Endothelial cell of umbilical vein (primary cell): ENCODE measurements around the gene CD160. TPM values are rescaled to one million over a fixed set of nuclear protein-coding genes. Genes with fewer than 3 reads are reported as not detected.

Experiments used
- BruUV-seq: library from RNA; stranded (reverse); fragments of 400-500 nt; replicated peaks from 2 replicates; lab custom pipeline; 2021; lab: Mats Ljungman, UMichigan
- CTCF ChIA-PET: fragments of 300-600, 350-600 bp; sonication (Branson Sonifier 250); formaldehyde crosslinking; loops from one replicate; lab custom pipeline; 2021; ENCODE audit warnings: antibody characterized with exemption, inconsistent platforms; lab: Charles Lee
- POLR2A ChIA-PET: fragments of 300-600, 350-600 bp; sonication (Branson Sonifier 250); formaldehyde crosslinking; loops from one replicate; lab custom pipeline; 2021; ENCODE audit warnings: antibody characterized with exemption, inconsistent platforms; lab: Charles Lee
- DNase-seq: peaks from one replicate; pipeline ENCODE4 v3.0.0-alpha.2; 2011; ENCODE audit warnings: low read depth, low spot score
- FAIRE-seq: peaks from 2 replicates; lab custom pipeline; 2011; peaks lifted over from hg19 to GRCh38; lab: Jason Lieb, UNC
- H2AFZ ChIP-seq: 2 replicates; pipeline ENCODE4 v1.6.0; 2012; ENCODE audit warnings: low read depth, low read length, control low read depth, inconsistent platforms
- H3K27ac ChIP-seq: 2 replicates; pipeline ENCODE4 v1.5.1; 2011; ENCODE audit warnings: low read depth, mild to moderate bottlenecking, control low read depth, low read length, moderate library complexity; ENCODE audit not compliant: insufficient read depth
- H3K27me3 ChIP-seq, 2 experiments: 2 replicates each; pipeline versions ENCODE4 v1.6.0 to v1.6.1; 2011; ENCODE audit warnings: low read length in 2 of 2, mixed read lengths in 1 of 2; ENCODE audit not compliant: control insufficient read depth in 2 of 2, insufficient read depth in 2 of 2
- H3K36me3 ChIP-seq, 2 experiments: 2 replicates in 1 of 2; 3 replicates in 1 of 2; pipeline ENCODE4 v1.5.1; 2011; ENCODE audit warnings: low read length in 2 of 2, mild to moderate bottlenecking in 1 of 2, moderate library complexity in 1 of 2; ENCODE audit not compliant: control insufficient read depth in 2 of 2, insufficient read depth in 2 of 2; ENCODE audit errors: extremely low read depth in 1 of 2
- H3K4me1 ChIP-seq: 3 replicates; pipeline ENCODE4 v1.5.1; 2011; ENCODE audit warnings: mild to moderate bottlenecking, low read length; ENCODE audit not compliant: control insufficient read depth, insufficient read depth; ENCODE audit errors: extremely low read depth
- H3K4me2 ChIP-seq: 2 replicates; pipeline ENCODE4 v1.6.1; 2011; ENCODE audit warnings: low read length, control low read depth, mixed read lengths; ENCODE audit not compliant: insufficient read depth
- H3K4me3 ChIP-seq, 3 experiments: fragments of 200-600 bp in 1 of 3; sonication (generic), shearing (Covaris generic) in 1 of 3; replicated peaks in 1 of 3; 2 replicates each; pipeline ENCODE4 v1.5.1; 2011 to 2016; ENCODE audit warnings: control low read depth in 3 of 3, low read length in 3 of 3, mild to moderate bottlenecking in 2 of 3, inconsistent platforms in 1 of 3, low read depth in 1 of 3, moderate library complexity in 1 of 3; ENCODE audit not compliant: insufficient read depth in 1 of 3
- H3K79me2 ChIP-seq: 2 replicates; pipeline ENCODE4 v1.6.0; 2012; ENCODE audit warnings: low read length, inconsistent platforms; ENCODE audit not compliant: control insufficient read depth, insufficient read depth
- H3K9ac ChIP-seq: replicated peaks from 2 replicates; pipeline ENCODE3; 2011; ENCODE audit warnings: low read length, control low read depth; ENCODE audit not compliant: insufficient read depth; ENCODE audit errors: extremely low read depth
- H3K9me1 ChIP-seq: replicated peaks from 3 replicates; pipeline ENCODE4 v1.6.0; 2011; ENCODE audit warnings: mild to moderate bottlenecking, low read length; ENCODE audit not compliant: control insufficient read depth, insufficient read depth; ENCODE audit errors: extremely low read depth
- H3K9me3 ChIP-seq: replicated peaks from 2 replicates; pipeline ENCODE4 v1.5.1; 2012; ENCODE audit warnings: low read length, inconsistent platforms; ENCODE audit not compliant: control insufficient read depth, insufficient read depth
- H4K20me1 ChIP-seq: replicated peaks from 2 replicates; pipeline ENCODE3; 2011; ENCODE audit warnings: mild to moderate bottlenecking, low read length; ENCODE audit not compliant: control insufficient read depth, insufficient read depth; ENCODE audit errors: extremely low read depth
- CTCF ChIP-seq, 2 donors: IDR thresholded peaks; 1 replicate in 1 of 2; 2 replicates in 1 of 2; pipeline ENCODE4 v1.5.1; 2011; ENCODE audit warnings: low read length in 2 of 2, mild to moderate bottlenecking in 2 of 2, moderate library complexity in 2 of 2, control low read depth in 1 of 2, inconsistent platforms in 1 of 2, low read depth in 1 of 2; ENCODE audit not compliant: insufficient read depth in 1 of 2; ENCODE audit errors: extremely low read depth in 1 of 2
- EZH2 ChIP-seq: IDR thresholded peaks from 2 replicates; pipeline ENCODE4 v1.6.1; 2012; ENCODE audit warnings: borderline replicate concordance, low read depth, mild to moderate bottlenecking, moderate library complexity, low read length, inconsistent platforms; ENCODE audit not compliant: severe bottlenecking
- FOS ChIP-seq: IDR thresholded peaks from 2 replicates; pipeline ENCODE4 v1.6.1; 2011; ENCODE audit warnings: mild to moderate bottlenecking, low read length, moderate library complexity, borderline replicate concordance; ENCODE audit not compliant: insufficient read depth
- GATA2 ChIP-seq: IDR thresholded peaks from 2 replicates; pipeline ENCODE4 v1.7.0; 2011; ENCODE audit warnings: low read depth, mild to moderate bottlenecking, moderate library complexity, mixed read lengths, low read length; ENCODE audit not compliant: insufficient read length, insufficient read depth
- JUN ChIP-seq: IDR thresholded peaks from 2 replicates; pipeline ENCODE4 v1.6.1; 2011; ENCODE audit warnings: borderline replicate concordance, low read depth; ENCODE audit not compliant: insufficient read length, insufficient read depth
- MAX ChIP-seq: IDR thresholded peaks from 2 replicates; pipeline ENCODE4 v1.6.1; 2011; ENCODE audit not compliant: insufficient read depth, insufficient read length
- MYC ChIP-seq: IDR thresholded peaks from one replicate; pipeline ENCODE4 v1.6.1; 2011; ENCODE audit warnings: mild to moderate bottlenecking, low read depth, low read length
- POLR2A ChIP-seq: IDR thresholded peaks from 2 replicates; pipeline ENCODE4 v1.6.1; 2012; ENCODE audit warnings: low read depth, mild to moderate bottlenecking, control low read depth, low read length
- POLR2AphosphoS5 ChIP-seq: IDR thresholded peaks from 2 replicates; pipeline ENCODE4 v1.6.1; 2012; ENCODE audit warnings: low read depth, mild to moderate bottlenecking, control low read depth, low read length, moderate library complexity; ENCODE audit not compliant: insufficient read depth
- dilution Hi-C: fragments of 300-500 bp; cut with MboI; formaldehyde crosslinking; loops from one replicate; pipeline ENCODE4 v1.15.0; 2019; ENCODE audit warnings: low sequenced_read_pairs; ENCODE audit not compliant: extremely low pct_ligation_motif_present
- intact Hi-C: fragments of 100-400 bp; cut with micrococcal nuclease; formaldehyde crosslinking; loops from one replicate; pipeline ENCODE4 v1.10.0; 2022
- polyA plus RNA-seq, 4 experiments: library from polyadenylated mRNA; depleted of rRNA in 3 of 4; stranded (reverse) in 3 of 4; unstranded in 1 of 4; fragments of >200 nt; gene quantifications; 2 replicates each; pipeline versions ENCODE4 v1.2.1 to v1.2.3, GENCODE V29; 2011 to 2012; ENCODE audit warnings: missing spikeins in 1 of 4
- total RNA-seq: library from RNA; stranded (reverse); gene quantifications from 2 replicates; pipeline ENCODE4 v1.2.3, GENCODE V29; 2021

Gene CD160
- total and polyA plus RNA-seq, 2 donors (not counting 3 experiments of a cell fraction or from before 2014, with no cell fraction given): not detected

DNA sequence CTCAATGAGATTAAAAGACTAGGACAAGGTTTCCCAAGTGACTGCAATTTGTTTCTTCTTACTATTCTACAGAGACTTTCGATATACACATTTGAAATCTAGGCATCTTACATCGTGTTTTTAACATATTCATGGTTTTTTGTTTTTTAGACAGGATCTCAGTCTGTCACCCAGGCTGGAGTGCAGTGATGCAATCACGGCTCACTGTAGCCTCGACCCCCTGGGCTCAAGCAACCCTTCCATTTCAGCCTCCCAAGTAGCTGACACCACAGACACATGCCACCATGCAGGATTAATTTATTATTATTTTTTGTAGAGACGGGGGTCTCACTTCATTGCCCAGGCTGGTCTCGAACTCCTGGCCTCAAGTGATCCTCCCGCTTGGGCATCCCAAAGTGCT lies 13.7 kb upstream of the CD160 start:
- Histone ChIP-seq H3K4me3 (no peak overlapping the region), H3K27me3 (peaks cover 8 to 11% of the 10 kb centered on the region in 2 experiments), H3K36me3 (no peaks in the 10 kb centered on the region), H3K9me1 (no peaks in the 10 kb centered on the region), H3K9me3 (no peaks in the 10 kb centered on the region), H3K4me2 (no peak overlapping the region), H3K79me2 (no peaks in the 10 kb centered on the region), H2AFZ (no peak overlapping the region), H3K27ac (no peak overlapping the region), H3K4me1 (no peaks in the 10 kb centered on the region), H4K20me1 (no peaks in the 10 kb centered on the region), H3K9ac (no peak overlapping the region)
- no TSS peak for BruUV-seq
- ChIA-PET CTCF (interaction anchor here (1.9 kb wide), 1 partner anchor 15 kb away, joined by 6 read pairs; no protein-coding TSS in a partner anchor), POLR2A (no interaction called here)
- intact Hi-C loops (no loop called here), dilution Hi-C loops (no loop called here)
- no peak for FAIRE-seq
- TF ChIP-seq GATA2 (no peak), POLR2A (no peak), CTCF (IDR thresholded peaks at IDR 0.05; ENCODE audit: extremely low read depth in 1 of 2, insufficient read depth in 1 of 2, low read depth in 1 of 2, low read length in 2 of 2) (no peak), EZH2 (no peak), POLR2AphosphoS5 (no peak), MAX (no peak), MYC (no peak), FOS (no peak), JUN (no peak)
- DNase-seq: no peak
